HG03066 (cell line): Measurements from ENCODE around the gene RNGTT.

Experiments
- ATAC-seq: cut with Tn5 transposase; IDR thresholded peaks from one replicate; pipeline ENCODE4 v1.9.1; 2021; ENCODE audit warnings: low read depth; ENCODE audit not compliant: unreplicated experiment

The RNGTT gene

DNA sequence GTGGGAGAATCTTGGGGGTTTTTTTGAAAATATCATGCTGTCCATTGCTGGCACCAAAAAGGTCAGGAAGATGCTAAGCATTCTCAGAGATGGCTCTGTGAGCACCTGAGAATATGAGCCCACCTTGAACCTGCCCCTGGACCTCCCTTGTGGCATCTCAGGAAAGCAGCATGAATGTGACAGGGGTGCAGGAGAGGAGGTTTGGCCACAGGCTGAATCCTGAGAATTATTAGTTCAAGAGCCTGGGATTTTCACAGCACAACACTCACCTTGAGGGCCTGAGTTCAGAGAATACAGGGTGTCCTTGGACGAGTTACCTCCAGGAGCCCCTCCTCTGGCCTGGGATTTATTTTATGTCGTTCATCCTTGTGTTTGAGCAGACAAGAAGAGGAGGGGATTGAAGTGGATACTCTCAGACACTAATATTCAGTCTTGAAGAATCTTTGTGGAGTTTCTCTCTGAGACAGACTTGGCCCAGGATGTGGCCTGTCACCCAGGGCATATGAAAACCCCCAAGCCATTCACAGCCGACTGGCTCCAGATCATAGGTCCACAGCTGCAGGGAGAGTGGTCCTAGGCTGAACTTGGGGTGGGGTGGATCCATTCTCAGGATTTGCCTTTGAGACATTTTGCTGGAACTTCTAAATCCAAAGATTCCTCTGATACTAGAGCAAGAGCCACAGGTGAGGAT, 390.8 kb downstream of the RNGTT start:
- no peak for ATAC-seq

DNA sequence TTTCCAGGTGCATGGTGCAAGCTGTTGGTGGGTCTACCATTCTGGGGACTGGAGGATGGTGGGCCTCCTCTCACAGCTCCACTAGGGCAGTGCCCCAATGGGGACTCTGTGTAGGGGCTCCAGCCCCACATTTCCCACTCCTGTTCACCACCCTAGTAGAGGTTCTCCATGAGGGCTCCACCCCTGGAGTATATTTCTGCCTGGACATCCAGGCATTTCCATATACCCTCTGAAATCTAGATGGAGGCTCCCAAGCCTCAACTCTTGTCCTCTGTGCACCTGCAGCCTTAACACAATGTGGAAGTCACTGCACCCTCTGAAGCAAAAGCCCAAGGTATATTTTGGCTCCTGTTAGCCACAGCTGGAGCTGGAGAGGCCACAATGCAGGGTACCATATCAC, 393.5 kb downstream of the RNGTT start:
- no peak for ATAC-seq

DNA sequence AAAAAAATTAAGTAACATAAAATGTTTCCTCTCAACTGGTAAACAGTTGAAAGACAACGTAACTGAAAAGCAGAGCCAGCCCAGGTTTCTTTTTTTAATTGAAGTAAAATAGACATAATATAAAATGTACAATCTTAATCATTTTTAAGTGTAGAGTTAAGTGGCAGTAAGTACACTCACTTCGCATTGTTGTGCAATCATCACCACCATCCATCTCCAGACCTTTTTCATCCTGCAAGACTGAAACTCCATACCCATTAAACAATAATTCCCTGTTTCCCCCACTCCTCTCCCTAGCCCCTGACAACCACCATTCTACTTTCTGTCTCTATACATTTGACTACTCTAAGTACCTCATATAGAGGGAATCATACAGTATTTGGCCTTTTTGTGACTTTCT, 395.7 kb downstream of the RNGTT start:
- ATAC-seq, result no peak

DNA sequence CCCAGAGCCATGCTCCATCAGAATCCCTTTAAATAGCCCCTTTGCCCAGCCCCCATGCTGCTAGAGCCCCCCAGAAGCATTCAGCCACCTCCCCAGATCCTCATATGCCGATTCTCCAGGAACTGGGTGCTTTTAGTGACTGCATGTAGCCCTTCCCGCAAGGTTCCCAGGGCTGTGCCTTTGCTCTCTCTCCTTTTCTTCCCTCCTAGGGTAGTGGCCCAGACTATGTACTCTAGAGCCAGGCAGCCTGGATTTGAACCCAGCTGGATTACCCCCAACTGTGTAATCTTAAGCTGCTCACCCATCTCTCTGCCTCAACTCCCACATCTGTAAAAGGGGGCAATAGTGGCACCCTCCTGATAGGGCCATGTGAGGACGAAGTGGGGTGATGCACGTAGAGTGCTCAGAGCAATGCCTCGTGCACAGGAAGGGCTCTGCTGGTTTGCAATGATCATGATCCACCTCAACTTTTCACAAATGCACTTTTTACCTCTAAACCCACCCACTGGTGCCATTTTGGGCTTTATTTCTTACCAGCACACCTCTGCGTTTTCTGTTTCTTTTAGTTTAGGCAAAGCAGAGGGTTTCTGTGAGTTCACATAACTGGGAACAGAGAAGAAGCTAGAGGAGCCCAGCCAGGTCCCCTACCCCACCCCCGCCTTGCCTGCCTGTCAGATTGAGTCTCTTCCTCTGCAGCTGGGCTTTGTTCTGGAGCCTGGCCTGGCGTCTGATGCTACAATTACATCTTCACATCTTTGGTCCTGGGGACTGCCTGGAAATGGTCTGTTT, 396.5 kb downstream of the RNGTT start:
- ATAC-seq, result no peak

DNA sequence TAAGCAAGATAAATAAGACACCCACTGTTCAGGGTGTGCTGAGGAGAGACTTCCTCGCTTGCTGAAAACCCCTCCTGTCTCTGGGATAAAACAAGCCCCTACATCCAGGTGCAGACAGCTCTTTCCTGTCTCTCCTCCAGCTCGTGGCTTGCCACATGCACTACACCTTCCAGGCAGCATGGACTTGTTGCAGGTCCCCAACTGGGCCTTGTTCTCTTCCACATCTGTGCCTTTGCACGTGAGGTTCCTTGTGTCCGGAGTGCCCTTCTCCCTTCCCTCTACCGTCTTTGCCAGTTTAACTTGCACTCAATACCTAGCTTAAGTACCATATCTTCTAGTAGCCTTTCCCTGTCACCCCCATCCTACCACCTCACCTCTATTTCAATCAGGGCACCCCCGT, 397.6 kb downstream of the RNGTT start:
- no peak for ATAC-seq

DNA sequence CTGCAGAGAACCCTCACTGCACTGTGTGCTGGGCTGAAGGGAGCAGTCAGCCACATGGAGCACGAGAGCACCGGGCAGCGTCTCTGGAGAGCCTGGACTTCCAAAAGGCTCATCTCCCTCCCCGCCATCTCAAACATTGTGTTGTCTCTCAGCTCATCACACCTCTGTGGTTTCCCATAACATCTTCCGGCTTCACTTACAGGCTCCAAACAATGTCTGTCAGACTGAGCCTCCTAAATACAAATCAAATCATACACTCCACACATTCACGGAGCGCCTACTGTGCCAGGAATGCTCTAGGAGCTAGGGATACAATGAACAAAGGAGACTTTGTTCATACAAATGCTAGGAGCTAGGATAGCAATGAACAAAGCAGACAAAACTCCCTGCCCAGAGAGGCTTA, 398.0 kb downstream of the RNGTT start:
- no peak for ATAC-seq

DNA sequence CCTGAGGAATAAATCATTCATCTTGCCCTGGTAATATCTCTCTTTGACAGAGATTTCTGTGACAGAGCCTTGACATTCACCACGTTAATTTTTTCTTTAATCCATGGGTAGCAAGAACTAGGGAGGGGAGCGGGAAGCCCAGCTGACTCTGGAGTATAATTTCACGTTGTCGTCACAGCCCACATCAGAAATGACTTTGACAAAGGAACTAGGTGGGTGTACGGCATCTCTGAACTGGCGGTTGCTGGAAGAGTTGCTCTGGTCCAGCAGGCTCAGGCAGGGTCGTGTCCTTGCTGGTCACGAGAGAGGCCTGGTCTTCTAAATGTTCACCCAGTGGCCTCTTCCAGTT, 400.2 kb downstream of the RNGTT start:
- no peak for ATAC-seq

DNA sequence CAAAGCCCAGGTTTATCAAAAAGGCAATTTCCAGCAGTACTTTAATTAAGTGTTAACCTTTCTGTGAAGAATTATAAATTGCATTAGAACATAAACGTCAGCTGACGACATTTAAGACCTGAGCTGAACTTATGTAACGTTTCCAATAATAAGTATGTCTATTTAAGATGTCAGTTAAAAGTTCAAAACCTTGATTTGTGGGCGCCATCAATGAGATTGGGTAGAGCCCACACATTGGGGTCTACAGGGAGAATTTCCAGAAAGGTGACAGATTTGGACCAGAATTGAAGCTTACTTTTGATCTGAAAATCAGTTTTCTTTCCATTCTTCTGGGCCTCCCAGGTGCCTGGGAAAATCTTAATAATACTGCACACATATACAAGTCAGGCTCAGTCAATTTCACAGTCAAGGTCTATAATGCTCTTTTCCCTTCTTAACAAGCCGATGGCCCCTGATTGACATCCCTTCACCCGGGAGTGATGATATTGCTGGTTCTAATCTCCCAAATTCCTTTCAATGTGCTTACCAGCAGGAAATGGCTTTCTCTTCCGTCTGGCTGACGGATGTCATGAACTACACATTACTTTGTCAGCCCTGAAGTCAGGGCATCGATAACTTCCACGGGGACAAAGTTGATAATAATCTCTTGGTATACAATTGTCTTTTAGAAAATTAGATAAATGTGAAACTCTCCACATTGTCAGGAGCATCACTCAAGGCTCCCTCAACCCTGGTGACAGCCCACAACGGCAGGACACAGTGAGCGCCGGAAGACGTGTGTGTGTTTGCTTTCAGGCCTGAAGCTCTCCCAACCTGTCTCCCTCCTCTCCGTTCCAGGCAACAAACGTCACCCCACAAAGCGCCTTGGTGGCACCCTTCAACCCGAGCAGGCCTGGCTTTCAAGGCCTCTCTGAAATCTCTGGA, 400.8 kb downstream of the RNGTT start:
- ATAC-seq, result no peak

DNA sequence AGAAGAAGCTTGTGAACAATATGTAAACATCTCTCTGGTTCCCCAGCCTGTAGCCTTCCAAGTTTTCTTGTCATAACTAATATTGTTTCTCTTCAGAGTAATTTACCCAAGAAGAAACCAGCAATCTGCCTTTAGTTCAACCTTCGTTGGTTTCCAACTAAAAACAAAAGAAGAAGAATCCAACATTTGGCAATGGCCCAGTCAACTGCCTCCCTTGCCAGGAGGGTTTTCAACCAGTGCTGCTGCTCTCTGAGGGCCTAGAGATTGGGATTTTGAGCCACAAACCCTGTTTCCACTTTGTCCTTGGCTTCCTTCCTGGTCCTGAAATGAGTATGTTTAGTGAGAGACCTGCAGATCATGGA, 401.5 kb downstream of the RNGTT start:
- ATAC-seq, result no peak

DNA sequence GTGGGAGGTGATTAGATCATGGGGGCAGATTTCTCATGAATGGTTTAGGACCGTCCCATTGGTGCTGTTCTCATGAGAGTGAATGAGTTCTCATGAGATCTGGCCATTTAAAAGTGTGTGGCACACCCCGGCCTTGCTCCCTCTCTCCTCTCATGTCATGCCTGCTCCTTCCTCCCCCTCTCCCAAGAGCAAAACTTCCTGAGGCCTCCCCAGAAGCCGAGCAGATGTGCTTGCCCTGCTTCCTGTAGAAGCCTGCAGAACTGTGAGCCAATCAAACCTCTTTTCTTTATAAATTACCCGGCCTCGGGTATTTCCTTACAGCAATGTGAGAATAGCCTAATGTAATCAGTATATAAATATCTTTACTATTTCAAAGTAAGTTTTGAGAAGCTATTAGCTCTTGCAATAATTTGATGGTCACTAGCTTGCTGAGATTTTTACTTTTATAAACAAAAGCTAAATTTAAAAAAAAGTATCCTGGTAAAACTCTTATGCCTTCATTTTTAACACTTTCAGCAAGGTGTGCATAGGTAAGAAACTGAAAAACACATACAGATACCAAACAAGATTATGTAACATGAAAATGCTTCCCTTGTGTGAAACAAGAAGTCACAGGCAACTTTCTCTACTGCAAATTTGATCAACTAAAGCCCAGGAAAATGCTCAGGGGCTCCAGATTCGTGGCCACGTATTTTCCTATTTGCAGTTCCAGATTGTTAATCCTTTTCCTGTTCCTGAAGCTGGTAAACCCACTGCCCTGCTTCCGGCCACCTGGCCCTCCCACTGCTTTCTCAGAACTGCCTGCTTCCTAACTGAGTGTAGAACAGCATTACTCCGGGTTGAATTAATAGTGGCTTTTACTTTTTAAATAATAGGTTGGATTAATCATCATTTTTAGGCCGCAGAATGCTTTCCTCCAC, 402.1 kb downstream of the RNGTT start:
- ATAC-seq, result no peak
